PC-9 (cell line): ENCODE measurements around the gene ACSM4.
"Not testable (repeated sequence)": the region's sequence is repeated elsewhere in the genome, so short reads cannot be mapped to it uniquely, and the experiment has no call there.

Source experiments
- EZH2 ChIP-seq: fragments of 200-600 bp; sonication (generic); IDR thresholded peaks from 2 replicates; pipeline ENCODE4 v1.8.0; 2017; ENCODE audit warnings: antibody characterized with exemption, low read depth
- TF ChIP-seq, protein P1 (sequence below): fragments of 200-600 bp; sonication (generic); conservative IDR thresholded peaks from 2 replicates; pipeline ENCODE4 v1.6.1; 2017; ENCODE audit warnings: mixed run types, antibody characterized with exemption, mild to moderate bottlenecking, moderate library complexity

GRCh38 chr12:7290588-7290987 lies 13.3 kb upstream of the ACSM4 start:
- TF ChIP-seq, protein P1, sequence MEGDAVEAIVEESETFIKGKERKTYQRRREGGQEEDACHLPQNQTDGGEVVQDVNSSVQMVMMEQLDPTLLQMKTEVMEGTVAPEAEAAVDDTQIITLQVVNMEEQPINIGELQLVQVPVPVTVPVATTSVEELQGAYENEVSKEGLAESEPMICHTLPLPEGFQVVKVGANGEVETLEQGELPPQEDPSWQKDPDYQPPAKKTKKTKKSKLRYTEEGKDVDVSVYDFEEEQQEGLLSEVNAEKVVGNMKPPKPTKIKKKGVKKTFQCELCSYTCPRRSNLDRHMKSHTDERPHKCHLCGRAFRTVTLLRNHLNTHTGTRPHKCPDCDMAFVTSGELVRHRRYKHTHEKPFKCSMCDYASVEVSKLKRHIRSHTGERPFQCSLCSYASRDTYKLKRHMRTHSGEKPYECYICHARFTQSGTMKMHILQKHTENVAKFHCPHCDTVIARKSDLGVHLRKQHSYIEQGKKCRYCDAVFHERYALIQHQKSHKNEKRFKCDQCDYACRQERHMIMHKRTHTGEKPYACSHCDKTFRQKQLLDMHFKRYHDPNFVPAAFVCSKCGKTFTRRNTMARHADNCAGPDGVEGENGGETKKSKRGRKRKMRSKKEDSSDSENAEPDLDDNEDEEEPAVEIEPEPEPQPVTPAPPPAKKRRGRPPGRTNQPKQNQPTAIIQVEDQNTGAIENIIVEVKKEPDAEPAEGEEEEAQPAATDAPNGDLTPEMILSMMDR, result not testable (repeated sequence)
- TF ChIP-seq EZH2, result not testable (repeated sequence)
